BE2C (cell line): ENCODE data around the gene SCRN1.

Experiments
- DNase-seq: peaks from one replicate; pipeline ENCODE4 v3.0.0-alpha.2; 2020
- H3K27me3 ChIP-seq: fragments of 250-450 bp; sonication (Bioruptor Pico); 2 replicates; pipeline ENCODE4 v1.5.1; 2020; ENCODE audit warnings: mild to moderate bottlenecking
- H3K36me3 ChIP-seq: fragments of 250-450 bp; sonication (Bioruptor Pico); 2 replicates; pipeline ENCODE4 v1.5.1; 2020; ENCODE audit warnings: mild to moderate bottlenecking
- H3K4me1 ChIP-seq: fragments of 250-450 bp; sonication (Bioruptor Pico); 2 replicates; pipeline ENCODE4 v1.5.1; 2020
- H3K4me3 ChIP-seq: 2 replicates; pipeline ENCODE4 v1.5.1; 2011; ENCODE audit warnings: low read depth, low read length
- H3K9me3 ChIP-seq: fragments of 250-450 bp; sonication (Bioruptor Pico); 2 replicates; pipeline ENCODE4 v1.5.1; 2020
- TF ChIP-seq, protein P1 (sequence below): IDR thresholded peaks from 2 replicates; pipeline ENCODE4 v1.5.1; 2012; ENCODE audit warnings: mild to moderate bottlenecking, low read depth, low read length

Gene SCRN1

DNA sequence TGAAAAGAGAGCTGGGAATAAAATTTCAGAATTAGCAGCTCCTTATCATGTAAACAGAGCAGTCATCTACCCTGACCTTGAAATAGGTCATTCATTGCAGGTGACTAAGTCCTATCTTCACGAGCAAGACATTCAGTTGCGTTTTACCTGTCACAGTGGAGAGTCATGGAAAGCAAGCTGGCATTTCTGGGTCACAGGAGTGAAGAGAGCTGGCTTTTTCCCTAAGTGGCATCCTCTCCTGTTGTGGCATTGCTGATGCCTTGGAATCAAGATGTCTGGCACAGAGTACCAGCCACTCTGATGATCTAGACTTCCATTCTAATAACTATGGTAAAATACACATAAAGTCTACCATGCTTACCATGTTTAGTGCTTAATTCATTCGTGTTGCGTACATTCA is 70.8 kb downstream of the SCRN1 start:
- no peak overlapping the region for H3K4me3 ChIP-seq
- peaks cover 28% of the 10 kb centered on the region for H3K36me3 ChIP-seq
- TF ChIP-seq, protein P1, sequence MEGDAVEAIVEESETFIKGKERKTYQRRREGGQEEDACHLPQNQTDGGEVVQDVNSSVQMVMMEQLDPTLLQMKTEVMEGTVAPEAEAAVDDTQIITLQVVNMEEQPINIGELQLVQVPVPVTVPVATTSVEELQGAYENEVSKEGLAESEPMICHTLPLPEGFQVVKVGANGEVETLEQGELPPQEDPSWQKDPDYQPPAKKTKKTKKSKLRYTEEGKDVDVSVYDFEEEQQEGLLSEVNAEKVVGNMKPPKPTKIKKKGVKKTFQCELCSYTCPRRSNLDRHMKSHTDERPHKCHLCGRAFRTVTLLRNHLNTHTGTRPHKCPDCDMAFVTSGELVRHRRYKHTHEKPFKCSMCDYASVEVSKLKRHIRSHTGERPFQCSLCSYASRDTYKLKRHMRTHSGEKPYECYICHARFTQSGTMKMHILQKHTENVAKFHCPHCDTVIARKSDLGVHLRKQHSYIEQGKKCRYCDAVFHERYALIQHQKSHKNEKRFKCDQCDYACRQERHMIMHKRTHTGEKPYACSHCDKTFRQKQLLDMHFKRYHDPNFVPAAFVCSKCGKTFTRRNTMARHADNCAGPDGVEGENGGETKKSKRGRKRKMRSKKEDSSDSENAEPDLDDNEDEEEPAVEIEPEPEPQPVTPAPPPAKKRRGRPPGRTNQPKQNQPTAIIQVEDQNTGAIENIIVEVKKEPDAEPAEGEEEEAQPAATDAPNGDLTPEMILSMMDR: no peak

GRCh38 chr7:29917641-29918040 is 72.0 kb downstream of the SCRN1 start:
- Histone ChIP-seq H3K9me3 (no peaks in the 10 kb centered on the region), H3K36me3 (peaks cover 20% of the 10 kb centered on the region), H3K4me3 (no peak overlapping the region), H3K4me1 (no peaks in the 10 kb centered on the region), H3K27me3 (no peaks in the 10 kb centered on the region)
- TF ChIP-seq, protein P1: no peak
- DNase-seq: no peak

More for the DNA sequence above, 70.8 kb downstream of the SCRN1 start:
- Histone ChIP-seq H3K27me3 (no peaks in the 10 kb centered on the region), H3K4me1 (no peaks in the 10 kb centered on the region), H3K9me3 (no peaks in the 10 kb centered on the region)
- DNase-seq: no peak

DNA sequence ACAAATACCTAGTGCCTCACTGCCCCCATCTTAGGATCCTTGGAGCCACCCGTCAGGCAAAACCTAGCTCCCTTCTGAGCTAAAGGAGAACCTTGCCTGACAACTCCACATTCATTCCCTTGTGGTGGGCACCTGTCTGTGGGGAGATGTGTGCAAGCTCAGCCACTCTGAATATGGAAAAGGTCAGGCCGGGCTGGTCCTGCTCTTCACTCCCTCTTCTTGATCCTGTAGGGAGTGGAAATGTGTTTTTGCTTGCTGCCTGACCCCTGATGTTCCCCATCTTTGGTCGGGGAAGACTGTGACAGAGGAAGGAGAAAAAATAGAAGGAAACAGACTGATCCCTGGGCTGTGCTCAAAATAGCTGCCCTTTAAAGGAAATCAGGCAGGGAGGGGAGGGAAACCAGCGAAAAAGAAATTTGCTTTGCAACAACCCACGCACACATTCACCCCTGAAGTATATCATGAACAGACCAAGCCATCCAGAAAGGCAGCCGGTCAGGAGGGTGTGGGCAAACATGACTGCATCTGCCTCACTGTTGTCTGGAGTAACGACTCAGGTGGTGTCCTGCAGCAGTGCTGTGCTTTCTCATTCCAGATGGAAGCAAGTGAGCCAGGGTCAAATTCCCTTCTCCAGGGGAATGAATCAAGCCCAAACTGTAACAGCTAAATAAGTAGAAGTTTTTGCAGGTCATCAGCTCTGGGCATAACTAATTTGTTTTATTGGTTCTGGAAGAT is 74.0 kb downstream of the SCRN1 start:
- DNase-seq: no peak
- H3K4me3 ChIP-seq: no peak overlapping the region

GRCh38 chr7:29914180-29914579 is 75.4 kb downstream of the SCRN1 start:
- Histone ChIP-seq H3K27me3 (no peaks in the 10 kb centered on the region), H3K4me1 (no peaks in the 10 kb centered on the region), H3K4me3 (no peak overlapping the region), H3K9me3 (no peaks in the 10 kb centered on the region), H3K36me3 (no peaks in the 10 kb centered on the region)
- no peak for DNase-seq
- TF ChIP-seq, protein P1: no peak

More for the DNA sequence above, 74.0 kb downstream of the SCRN1 start:
- H3K9me3 ChIP-seq: no peaks in the 10 kb centered on the region
- H3K36me3 ChIP-seq: peaks cover 9% of the 10 kb centered on the region
- H3K27me3 ChIP-seq: no peaks in the 10 kb centered on the region
- no peaks in the 10 kb centered on the region for H3K4me1 ChIP-seq
- TF ChIP-seq, protein P1: no peak

GRCh38 chr7:29906200-29907022 is 83.2 kb downstream of the SCRN1 start:
- no peaks in the 10 kb centered on the region for H3K27me3 ChIP-seq
- no peak overlapping the region for H3K4me3 ChIP-seq
- TF ChIP-seq, protein P1: no peak
- no peaks in the 10 kb centered on the region for H3K4me1 ChIP-seq
- DNase-seq: no peak
- no peaks in the 10 kb centered on the region for H3K36me3 ChIP-seq
- H3K9me3 ChIP-seq: no peaks in the 10 kb centered on the region

GRCh38 chr7:29900745-29901144 is 88.9 kb downstream of the SCRN1 start:
- Histone ChIP-seq H3K4me1 (no peaks in the 10 kb centered on the region), H3K27me3 (no peaks in the 10 kb centered on the region), H3K4me3 (no peak overlapping the region), H3K9me3 (no peaks in the 10 kb centered on the region), H3K36me3 (no peaks in the 10 kb centered on the region)
- DNase-seq: no peak
- TF ChIP-seq, protein P1: no peak
